Measurements from ENCODE around the gene CPA2.
"Not testable (repeated sequence)": the region's sequence is repeated elsewhere in the genome, so short reads cannot be mapped to it uniquely, and the experiment has no call there.

Gene CPA2

GRCh38 chr7:130266258-130266960 is at the start of gene CPA2:
Gene CPA2 (plus strand): TSS chr7:130266863. CDS start chr7:130266882, 19 bp downstream.
- TF ChIP-seq, protein P1, sequence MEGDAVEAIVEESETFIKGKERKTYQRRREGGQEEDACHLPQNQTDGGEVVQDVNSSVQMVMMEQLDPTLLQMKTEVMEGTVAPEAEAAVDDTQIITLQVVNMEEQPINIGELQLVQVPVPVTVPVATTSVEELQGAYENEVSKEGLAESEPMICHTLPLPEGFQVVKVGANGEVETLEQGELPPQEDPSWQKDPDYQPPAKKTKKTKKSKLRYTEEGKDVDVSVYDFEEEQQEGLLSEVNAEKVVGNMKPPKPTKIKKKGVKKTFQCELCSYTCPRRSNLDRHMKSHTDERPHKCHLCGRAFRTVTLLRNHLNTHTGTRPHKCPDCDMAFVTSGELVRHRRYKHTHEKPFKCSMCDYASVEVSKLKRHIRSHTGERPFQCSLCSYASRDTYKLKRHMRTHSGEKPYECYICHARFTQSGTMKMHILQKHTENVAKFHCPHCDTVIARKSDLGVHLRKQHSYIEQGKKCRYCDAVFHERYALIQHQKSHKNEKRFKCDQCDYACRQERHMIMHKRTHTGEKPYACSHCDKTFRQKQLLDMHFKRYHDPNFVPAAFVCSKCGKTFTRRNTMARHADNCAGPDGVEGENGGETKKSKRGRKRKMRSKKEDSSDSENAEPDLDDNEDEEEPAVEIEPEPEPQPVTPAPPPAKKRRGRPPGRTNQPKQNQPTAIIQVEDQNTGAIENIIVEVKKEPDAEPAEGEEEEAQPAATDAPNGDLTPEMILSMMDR (IDR thresholded peaks at IDR 0.05; ENCODE audit: borderline replicate concordance, insufficient read depth, low read depth, low read length): no peak
- H3K4me3 ChIP-seq (ENCODE audit: low read depth, low read length): no peak within 1 kb of the TSS

DNA sequence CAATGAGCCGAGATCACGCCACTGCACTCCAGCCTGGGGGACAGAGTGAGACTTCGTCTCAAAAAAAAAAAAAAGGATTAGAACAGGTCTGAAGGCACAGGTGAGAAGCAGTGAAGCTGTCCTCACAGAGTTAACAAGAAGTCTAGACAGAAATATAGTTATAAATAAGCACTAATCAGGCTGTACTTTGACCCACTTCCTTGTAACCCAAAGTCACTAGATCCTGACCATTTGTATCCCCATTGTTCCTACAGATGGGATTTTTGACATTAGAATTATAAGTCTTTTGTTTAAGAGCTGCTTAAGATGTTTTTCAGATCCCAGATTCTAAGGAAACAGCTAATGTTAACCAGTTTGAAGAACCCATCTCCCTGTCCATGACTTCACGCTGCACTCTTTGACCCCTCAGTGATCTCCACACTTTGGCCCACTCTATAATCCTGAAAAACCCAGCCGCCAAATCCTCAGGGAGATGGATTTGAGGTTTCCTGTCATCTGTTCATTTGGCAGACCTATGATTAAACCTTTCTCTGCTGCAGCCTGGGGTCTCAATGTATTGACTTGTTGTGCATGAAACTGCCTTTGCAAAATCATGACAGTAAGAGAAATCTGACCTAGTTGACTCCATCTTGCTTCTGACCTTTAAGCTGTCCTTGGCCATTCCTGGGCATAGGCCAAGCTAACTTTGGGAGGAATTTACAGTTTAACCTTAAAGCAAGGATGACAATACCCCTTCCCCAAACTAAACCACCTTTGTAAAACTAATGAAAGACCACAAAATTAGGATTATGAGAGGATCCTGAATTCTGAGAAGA is 47.6 kb upstream of the CPA2 start:
- TF ChIP-seq, protein P1 (IDR thresholded peaks at IDR 0.05; ENCODE audit: borderline replicate concordance, insufficient read depth, low read depth, low read length): no peak

GRCh38 chr7:130219871-130220270 is 46.8 kb upstream of the CPA2 start:
- no peak overlapping the region for H3K4me3 ChIP-seq (ENCODE audit: low read depth, low read length)
- TF ChIP-seq, protein P1 (IDR thresholded peaks at IDR 0.05; ENCODE audit: borderline replicate concordance, insufficient read depth, low read depth, low read length): no peak

More for the DNA sequence above, 47.6 kb upstream of the CPA2 start:
- H3K4me3 ChIP-seq (ENCODE audit: low read depth, low read length): no peak overlapping the region

- TF ChIP-seq, protein P1 (IDR thresholded peaks at IDR 0.05; ENCODE audit: borderline replicate concordance, insufficient read depth, low read depth, low read length): no peak
Measured at GRCh38 chr7:130221746-130222145, 44.9 kb upstream of the CPA2 start.

GRCh38 chr7:130223646-130224045 is 43.0 kb upstream of the CPA2 start:
- TF ChIP-seq, protein P1 (IDR thresholded peaks at IDR 0.05; ENCODE audit: borderline replicate concordance, insufficient read depth, low read depth, low read length): no peak
- H3K4me3 ChIP-seq (ENCODE audit: low read depth, low read length): no peak overlapping the region

More at GRCh38 chr7:130221746-130222145, 44.9 kb upstream of the CPA2 start:
- no peak overlapping the region for H3K4me3 ChIP-seq (ENCODE audit: low read depth, low read length)

DNA sequence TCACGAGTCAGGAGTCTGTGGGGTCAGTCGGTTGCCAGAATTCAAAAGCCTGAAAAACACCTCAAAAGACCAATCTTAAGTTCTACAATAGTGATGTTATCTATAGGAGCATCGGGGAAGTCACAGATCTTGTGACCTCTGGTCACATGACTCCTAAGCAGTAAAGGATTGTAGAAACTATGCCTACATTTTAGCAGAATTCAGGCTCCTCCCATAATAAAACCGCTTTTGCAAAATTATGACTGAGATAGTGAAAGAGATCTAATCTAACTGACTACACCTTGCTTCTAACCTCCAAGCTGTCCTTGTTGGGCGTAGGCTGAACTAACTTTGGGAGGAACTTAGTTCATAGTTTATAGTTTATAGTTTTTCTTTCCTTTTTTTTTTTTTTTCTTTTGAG is 42.5 kb upstream of the CPA2 start:
- no peak overlapping the region for H3K4me3 ChIP-seq (ENCODE audit: low read depth, low read length)
- TF ChIP-seq, protein P1 (IDR thresholded peaks at IDR 0.05; ENCODE audit: borderline replicate concordance, insufficient read depth, low read depth, low read length): no peak

DNA sequence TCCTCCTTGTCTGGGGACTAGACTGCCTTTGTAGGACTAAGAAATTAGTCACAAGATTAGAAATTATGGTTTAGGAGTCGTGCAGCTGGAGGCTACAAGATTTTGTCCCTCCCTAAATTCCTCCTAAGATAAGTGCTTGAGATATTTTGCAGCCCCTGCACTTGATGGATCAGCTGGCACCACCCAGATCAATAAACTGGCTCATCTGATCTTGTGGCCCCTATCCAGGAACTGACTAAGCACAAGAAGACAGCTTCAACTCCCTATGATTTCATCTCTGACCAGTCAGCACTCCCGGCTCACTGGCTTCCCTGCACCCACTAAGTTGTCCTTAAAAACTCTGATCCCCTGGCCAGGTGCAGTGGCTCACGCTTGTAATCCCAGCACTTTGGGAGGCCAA is 41.7 kb upstream of the CPA2 start:
- H3K4me3 ChIP-seq (ENCODE audit: low read depth, low read length): not testable (repeated sequence)

All from GM12875 (cell line).